Breast epithelium (tissue), 4 donors: ENCODE measurements around the gene GPR143. TPM values are rescaled to one million over a fixed set of nuclear protein-coding genes. Genes with fewer than 3 reads are reported as not detected.

Source experiments
- DNase-seq, 2 donors: peaks; one replicate each; pipeline ENCODE4 v3.0.0-alpha.2; 2019; ENCODE audit warnings: low spot score in 2 of 2
- H3K27ac ChIP-seq, 2 donors: fragments of 200-600 bp; sonication (generic) in 1 of 2; one replicate each; pipeline ENCODE4 v1.5.1; 2016 to 2019; ENCODE audit warnings: mild to moderate bottlenecking in 1 of 2
- H3K27me3 ChIP-seq, 2 donors: fragments of 200-600 bp; sonication (generic) in 1 of 2; one replicate each; pipeline versions ENCODE4 v1.5.1 to v1.6.0; 2017 to 2019; ENCODE audit warnings: control low read depth in 1 of 2, mild to moderate bottlenecking in 1 of 2
- H3K36me3 ChIP-seq: fragments of 200-600 bp; one replicate; pipeline ENCODE4 v1.5.1; 2019
- H3K4me1 ChIP-seq, 2 donors: fragments of 200-600 bp; sonication (generic); one replicate each; pipeline ENCODE4 v1.5.1; 2016 to 2019; ENCODE audit warnings: control low read depth in 1 of 2
- H3K4me3 ChIP-seq, 3 donors: fragments of 200-600 bp; sonication (generic); 1 replicate in 2 of 3; 2 replicates in 1 of 3; pipeline ENCODE4 v1.5.1; 2016 to 2019; ENCODE audit warnings: mild to moderate bottlenecking in 3 of 3, moderate library complexity in 2 of 3
- H3K9me3 ChIP-seq, 2 donors: fragments of 200-600 bp; sonication (generic) in 1 of 2; one replicate each; pipeline ENCODE4 v1.5.1; 2016 to 2019; ENCODE audit warnings: control low read depth in 1 of 2
- CTCF ChIP-seq, 3 donors: fragments of 450-650 bp; IDR thresholded peaks; one replicate each; pipeline ENCODE4 v1.5.1; 2016 to 2017; ENCODE audit warnings: antibody characterized with exemption in 3 of 3, mild to moderate bottlenecking in 3 of 3, moderate library complexity in 3 of 3
- POLR2A ChIP-seq: fragments of 450-650 bp; IDR thresholded peaks from one replicate; pipeline ENCODE4 v1.6.1; 2016; ENCODE audit warnings: antibody characterized with exemption, mild to moderate bottlenecking, moderate library complexity
- POLR2AphosphoS5 ChIP-seq, 3 donors: sonication (generic); formaldehyde crosslinking; IDR thresholded peaks; one replicate each; pipeline ENCODE4 v1.6.1; 2017; ENCODE audit warnings: antibody characterized with exemption in 3 of 3
- intact Hi-C: fragments of 100-400 bp; cut with DNase I; formaldehyde crosslinking; loops from one replicate; pipeline ENCODE4 v1.15.1; 2023; ENCODE audit warnings: low total_unique reads
- total RNA-seq, 3 donors: library from RNA; depleted of rRNA; stranded (reverse); fragments of >200 nt; gene quantifications; one replicate each; pipeline ENCODE4 v1.1.0, GENCODE V29; 2016

GPR143 gene
- total RNA-seq, 3 donors from 2014 or later = 3.4 to 3.6 TPM; not detected in 1

GRCh38 chrX:9676306-9676705, 89.3 kb downstream of the GPR143 start:
- TF ChIP-seq POLR2AphosphoS5 (IDR thresholded peaks at IDR 0.05) (no peak), POLR2A (no peak), CTCF (IDR thresholded peaks at IDR 0.05) (no peak)
- Histone ChIP-seq H3K4me3 (no peak overlapping the region), H3K36me3 (no peaks in the 10 kb centered on the region), H3K9me3 (peaks cover 0 to 11% of the 10 kb centered on the region in 2 donors), H3K27me3 (peaks cover 0 to under 1% of the 10 kb centered on the region in 2 donors), H3K4me1 (no peaks in the 10 kb centered on the region), H3K27ac (no peak overlapping the region)
- no peak for DNase-seq
- intact Hi-C loops = no loop called here

Other genes with a start within 250 kb of the GPR143 start
- 1 to 10 TPM in 2 of 3 donors, under 1 TPM in 1; 0.48 to 4.5 (median 3.9) TPM for gene SHROOM2, start 20.6 kb upstream of the GPR143 start, total RNA-seq
- under 1 TPM in 1 of 3 donors, not detected in 2; 0.98 TPM for gene CLDN34, start 201.5 kb upstream of the GPR143 start, total RNA-seq